MM.1S (cell line): ENCODE measurements around the gene LRRC45.

Experiments
- EZH2 ChIP-seq: fragments of 300-600 bp; sonication (generic); optimal IDR thresholded peaks from 2 replicates; pipeline ENCODE3; 2017; ENCODE audit warnings: low read depth, mild to moderate bottlenecking, antibody characterized with exemption, low read length, mixed read lengths
- TF ChIP-seq, protein P1 (sequence below): fragments of 300-600 bp; sonication (generic); IDR thresholded peaks from 2 replicates; pipeline ENCODE4 v1.5.1; 2016; ENCODE audit warnings: antibody characterized with exemption, low read length, mixed read lengths

DNA sequence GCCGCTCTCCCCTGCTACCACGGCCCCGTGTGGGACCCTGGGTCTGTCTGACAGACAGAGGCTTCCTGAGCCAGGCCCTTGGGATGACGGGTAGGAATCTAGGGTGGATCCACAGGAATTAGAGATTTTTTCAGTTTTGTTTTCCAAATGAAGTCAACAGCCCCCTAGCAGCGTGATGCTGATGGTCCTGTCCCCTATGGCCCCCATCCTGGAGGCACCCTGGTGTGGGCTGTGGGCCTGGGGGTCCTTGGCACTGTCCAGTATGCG, 15.9 kb upstream of the LRRC45 start:
- TF ChIP-seq EZH2 = no peak
- TF ChIP-seq, protein P1, sequence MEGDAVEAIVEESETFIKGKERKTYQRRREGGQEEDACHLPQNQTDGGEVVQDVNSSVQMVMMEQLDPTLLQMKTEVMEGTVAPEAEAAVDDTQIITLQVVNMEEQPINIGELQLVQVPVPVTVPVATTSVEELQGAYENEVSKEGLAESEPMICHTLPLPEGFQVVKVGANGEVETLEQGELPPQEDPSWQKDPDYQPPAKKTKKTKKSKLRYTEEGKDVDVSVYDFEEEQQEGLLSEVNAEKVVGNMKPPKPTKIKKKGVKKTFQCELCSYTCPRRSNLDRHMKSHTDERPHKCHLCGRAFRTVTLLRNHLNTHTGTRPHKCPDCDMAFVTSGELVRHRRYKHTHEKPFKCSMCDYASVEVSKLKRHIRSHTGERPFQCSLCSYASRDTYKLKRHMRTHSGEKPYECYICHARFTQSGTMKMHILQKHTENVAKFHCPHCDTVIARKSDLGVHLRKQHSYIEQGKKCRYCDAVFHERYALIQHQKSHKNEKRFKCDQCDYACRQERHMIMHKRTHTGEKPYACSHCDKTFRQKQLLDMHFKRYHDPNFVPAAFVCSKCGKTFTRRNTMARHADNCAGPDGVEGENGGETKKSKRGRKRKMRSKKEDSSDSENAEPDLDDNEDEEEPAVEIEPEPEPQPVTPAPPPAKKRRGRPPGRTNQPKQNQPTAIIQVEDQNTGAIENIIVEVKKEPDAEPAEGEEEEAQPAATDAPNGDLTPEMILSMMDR = no peak
